Measurements from ENCODE around the gene ZNF516. TPM values are rescaled to one million over a fixed set of nuclear protein-coding genes. Genes with fewer than 3 reads are reported as not detected.

ZNF516 gene
- total RNA-seq, 6 experiments from 2014 or later = 10.2 to 16.0 (median 13.7) TPM

- H3K4me3 ChIP-seq = no peak overlapping the region
- intact Hi-C loops (cut with DNase I) = no loop called here
- WGBS (ENCODE audit: insufficient coverage, low coverage, low lambda C conversion rate, missing lambda C conversion rate) = 33% methylated on average over 3 of the region's 8 CpGs
These were observed 7.3 kb downstream of the ZNF516 start for GRCh38 chr18:76487782-76488181.

GRCh38 chr18:76487070-76487469 is 8.0 kb downstream of the ZNF516 start:
- H3K9me3 ChIP-seq = no peaks in the 10 kb centered on the region
- TF ChIP-seq CTCF (IDR thresholded peaks at IDR 0.05) = no peak
- TF ChIP-seq POLR2A (IDR thresholded peaks at IDR 0.05) = no peak
- ATAC-seq (no peak), DNase-seq (no peak)
- 84% methylated on average over 5 of the region's 5 CpGs for WGBS (ENCODE audit: insufficient coverage, low coverage, low lambda C conversion rate, missing lambda C conversion rate)
- H3K36me3 ChIP-seq = no peaks in the 10 kb centered on the region
- H3K27ac ChIP-seq = no peak overlapping the region
- H3K27me3 ChIP-seq = no peaks in the 10 kb centered on the region
- no peak overlapping the region for H3K4me3 ChIP-seq
- intact Hi-C loops (cut with DNase I) = no loop called here
- H3K4me1 ChIP-seq = peaks cover 0 to 13% (median 4%) of the 10 kb centered on the region in 4 donors

More at GRCh38 chr18:76487782-76488181, 7.3 kb downstream of the ZNF516 start:
- TF ChIP-seq POLR2A (IDR thresholded peaks at IDR 0.05) (no peak), CTCF (IDR thresholded peaks at IDR 0.05) (no peak)
- no peaks in the 10 kb centered on the region for H3K9me3 ChIP-seq
- DNase-seq (no peak), ATAC-seq (no peak)
- H3K27me3 ChIP-seq = no peaks in the 10 kb centered on the region
- no peaks in the 10 kb centered on the region for H3K36me3 ChIP-seq
- H3K4me1 ChIP-seq = peaks cover 0 to 13% (median 4%) of the 10 kb centered on the region in 4 donors
- H3K27ac ChIP-seq = no peak overlapping the region

- Histone ChIP-seq H3K27me3 (no peaks in the 10 kb centered on the region), H3K9me3 (no peaks in the 10 kb centered on the region), H3K27ac (no peak overlapping the region), H3K36me3 (no peaks in the 10 kb centered on the region), H3K4me3 (no peak overlapping the region), H3K4me1 (peaks cover 0 to 13% (median 4%) of the 10 kb centered on the region in 4 donors)
- WGBS (ENCODE audit: insufficient coverage, low coverage, low lambda C conversion rate, missing lambda C conversion rate) = 73% methylated on average over 6 of the region's 6 CpGs
- ATAC-seq (no peak), DNase-seq (no peak)
- intact Hi-C loops (cut with DNase I) = no loop called here
- TF ChIP-seq POLR2A (IDR thresholded peaks at IDR 0.05) (no peak), CTCF (IDR thresholded peaks at IDR 0.05) (no peak)
These were observed 8.5 kb downstream of the ZNF516 start for GRCh38 chr18:76486574-76486973.

GRCh38 chr18:76486038-76486437 is 9.0 kb downstream of the ZNF516 start:
- intact Hi-C loops (cut with DNase I) = no loop called here
- H3K4me3 ChIP-seq = no peak overlapping the region
- DNase-seq (no peak), ATAC-seq (no peak)
- no peaks in the 10 kb centered on the region for H3K27me3 ChIP-seq
- no peak overlapping the region for H3K27ac ChIP-seq
- peaks cover 0 to 13% (median 4%) of the 10 kb centered on the region in 4 donors for H3K4me1 ChIP-seq
- WGBS (ENCODE audit: insufficient coverage, low coverage, low lambda C conversion rate, missing lambda C conversion rate) = 70% methylated on average over 3 of the region's 3 CpGs
- H3K36me3 ChIP-seq = no peaks in the 10 kb centered on the region
- TF ChIP-seq CTCF (IDR thresholded peaks at IDR 0.05) = no peak
- no peak for TF ChIP-seq POLR2A (IDR thresholded peaks at IDR 0.05)
- no peaks in the 10 kb centered on the region for H3K9me3 ChIP-seq
